Breast epithelium (tissue), 4 donors: ENCODE results near the gene CHD5. TPM values are rescaled to one million over a fixed set of nuclear protein-coding genes. Genes with fewer than 3 reads are reported as not detected.

Source experiments
- DNase-seq, 2 donors: peaks; one replicate each; pipeline ENCODE4 v3.0.0-alpha.2; 2019; ENCODE audit warnings: low spot score in 2 of 2
- H3K27ac ChIP-seq, 2 donors: fragments of 200-600 bp; sonication (generic) in 1 of 2; one replicate each; pipeline ENCODE4 v1.5.1; 2016 to 2019; ENCODE audit warnings: mild to moderate bottlenecking in 1 of 2
- H3K27me3 ChIP-seq, 2 donors: fragments of 200-600 bp; sonication (generic) in 1 of 2; one replicate each; pipeline versions ENCODE4 v1.5.1 to v1.6.0; 2017 to 2019; ENCODE audit warnings: control low read depth in 1 of 2, mild to moderate bottlenecking in 1 of 2
- H3K36me3 ChIP-seq: fragments of 200-600 bp; one replicate; pipeline ENCODE4 v1.5.1; 2019
- H3K4me1 ChIP-seq, 2 donors: fragments of 200-600 bp; sonication (generic); one replicate each; pipeline ENCODE4 v1.5.1; 2016 to 2019; ENCODE audit warnings: control low read depth in 1 of 2
- H3K4me3 ChIP-seq, 3 donors: fragments of 200-600 bp; sonication (generic); 1 replicate in 2 of 3; 2 replicates in 1 of 3; pipeline ENCODE4 v1.5.1; 2016 to 2019; ENCODE audit warnings: mild to moderate bottlenecking in 3 of 3, moderate library complexity in 2 of 3
- H3K9me3 ChIP-seq, 2 donors: fragments of 200-600 bp; sonication (generic) in 1 of 2; one replicate each; pipeline ENCODE4 v1.5.1; 2016 to 2019; ENCODE audit warnings: control low read depth in 1 of 2
- POLR2A ChIP-seq: fragments of 450-650 bp; IDR thresholded peaks from one replicate; pipeline ENCODE4 v1.6.1; 2016; ENCODE audit warnings: antibody characterized with exemption, mild to moderate bottlenecking, moderate library complexity
- POLR2AphosphoS5 ChIP-seq, 3 donors: sonication (generic); formaldehyde crosslinking; IDR thresholded peaks; one replicate each; pipeline ENCODE4 v1.6.1; 2017; ENCODE audit warnings: antibody characterized with exemption in 3 of 3
- intact Hi-C: fragments of 100-400 bp; cut with DNase I; formaldehyde crosslinking; loops from one replicate; pipeline ENCODE4 v1.15.1; 2023; ENCODE audit warnings: low total_unique reads
- total RNA-seq, 3 donors: library from RNA; depleted of rRNA; stranded (reverse); fragments of >200 nt; gene quantifications; one replicate each; pipeline ENCODE4 v1.1.0, GENCODE V29; 2016
- TF ChIP-seq, protein P1 (sequence below), 3 donors: fragments of 450-650 bp; IDR thresholded peaks; one replicate each; pipeline ENCODE4 v1.5.1; 2016 to 2017; ENCODE audit warnings: antibody characterized with exemption in 3 of 3, mild to moderate bottlenecking in 3 of 3, moderate library complexity in 3 of 3

CHD5 gene
- total RNA-seq, 3 donors from 2014 or later = under 0.01 to 0.33 (median 0.15) TPM

DNA sequence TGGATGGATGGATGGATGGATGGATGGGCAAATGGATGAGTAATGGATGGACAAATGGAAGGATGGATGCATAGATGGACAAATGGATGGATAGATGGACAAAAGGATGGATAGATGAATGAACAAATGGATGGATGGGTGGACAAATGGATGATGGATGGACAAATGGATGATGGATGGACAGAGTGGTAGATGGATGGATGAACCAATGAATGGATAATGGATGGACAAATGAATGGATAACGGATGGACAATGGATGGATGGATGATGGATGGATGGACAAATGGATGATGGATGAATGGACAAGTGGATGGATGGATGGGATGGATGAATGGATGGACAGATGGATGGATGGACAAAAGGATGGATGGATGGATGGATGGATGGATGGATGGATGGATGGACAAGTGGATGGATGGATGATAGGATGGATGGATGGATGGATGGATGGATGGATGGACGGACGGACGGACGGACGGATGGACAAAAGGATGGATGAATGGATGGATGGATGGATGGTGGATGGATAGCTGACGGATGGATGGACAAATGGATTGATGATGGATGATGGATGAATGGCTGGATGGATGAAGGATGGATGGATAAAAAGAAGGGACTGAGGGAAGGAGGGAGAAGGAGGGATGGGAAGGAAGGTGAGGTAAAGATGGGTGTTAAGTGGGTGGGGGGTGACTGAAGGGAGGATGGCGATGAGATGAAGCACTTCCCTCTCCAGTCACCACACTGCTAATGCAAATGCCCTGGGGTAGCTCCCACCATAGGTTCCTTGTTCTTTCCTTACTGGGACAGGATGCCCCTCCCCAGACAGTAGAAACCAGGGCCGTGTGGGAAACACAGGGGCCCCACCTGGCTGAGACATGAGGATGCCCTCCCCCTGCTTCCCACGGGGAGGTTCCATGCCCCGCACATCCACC, 29.8 kb downstream of the CHD5 start:
- H3K27me3 ChIP-seq = peaks cover 3 to 29% of the 10 kb centered on the region in 2 donors
- no peaks in the 10 kb centered on the region for H3K4me1 ChIP-seq
- DNase-seq = no peak
- no peaks in the 10 kb centered on the region for H3K9me3 ChIP-seq
- H3K4me3 ChIP-seq = no peak overlapping the region
- H3K27ac ChIP-seq = no peak overlapping the region
- H3K36me3 ChIP-seq = no peaks in the 10 kb centered on the region
- TF ChIP-seq POLR2AphosphoS5 (IDR thresholded peaks at IDR 0.05) (no peak), POLR2A (no peak)
- TF ChIP-seq, protein P1, sequence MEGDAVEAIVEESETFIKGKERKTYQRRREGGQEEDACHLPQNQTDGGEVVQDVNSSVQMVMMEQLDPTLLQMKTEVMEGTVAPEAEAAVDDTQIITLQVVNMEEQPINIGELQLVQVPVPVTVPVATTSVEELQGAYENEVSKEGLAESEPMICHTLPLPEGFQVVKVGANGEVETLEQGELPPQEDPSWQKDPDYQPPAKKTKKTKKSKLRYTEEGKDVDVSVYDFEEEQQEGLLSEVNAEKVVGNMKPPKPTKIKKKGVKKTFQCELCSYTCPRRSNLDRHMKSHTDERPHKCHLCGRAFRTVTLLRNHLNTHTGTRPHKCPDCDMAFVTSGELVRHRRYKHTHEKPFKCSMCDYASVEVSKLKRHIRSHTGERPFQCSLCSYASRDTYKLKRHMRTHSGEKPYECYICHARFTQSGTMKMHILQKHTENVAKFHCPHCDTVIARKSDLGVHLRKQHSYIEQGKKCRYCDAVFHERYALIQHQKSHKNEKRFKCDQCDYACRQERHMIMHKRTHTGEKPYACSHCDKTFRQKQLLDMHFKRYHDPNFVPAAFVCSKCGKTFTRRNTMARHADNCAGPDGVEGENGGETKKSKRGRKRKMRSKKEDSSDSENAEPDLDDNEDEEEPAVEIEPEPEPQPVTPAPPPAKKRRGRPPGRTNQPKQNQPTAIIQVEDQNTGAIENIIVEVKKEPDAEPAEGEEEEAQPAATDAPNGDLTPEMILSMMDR (IDR thresholded peaks at IDR 0.05) = no peak
- intact Hi-C loops = loop anchor here (5.0 kb wide), 1 partner anchor 417 kb away; no protein-coding TSS in a partner anchor

DNA sequence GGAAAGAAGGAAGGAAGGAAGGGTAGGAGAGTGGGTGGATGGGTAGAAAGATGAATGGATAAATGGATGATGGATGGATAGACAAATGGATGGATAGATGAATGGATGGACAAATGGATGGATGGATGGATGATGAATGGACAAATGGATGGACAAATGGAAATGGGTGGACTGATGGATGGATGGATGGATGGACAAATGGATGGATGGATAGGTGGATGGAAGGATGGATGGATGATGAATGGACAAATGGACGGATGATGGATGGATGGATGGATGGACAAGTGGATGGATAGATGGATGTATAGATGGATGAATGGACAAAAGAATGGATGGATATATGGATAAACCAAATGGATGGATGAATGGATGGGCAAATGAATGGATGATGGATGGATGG, 30.5 kb downstream of the CHD5 start:
- H3K36me3 ChIP-seq = no peaks in the 10 kb centered on the region
- H3K4me3 ChIP-seq = no peak overlapping the region
- DNase-seq = no peak
- H3K27me3 ChIP-seq = peaks cover 3 to 29% of the 10 kb centered on the region in 2 donors
- no peaks in the 10 kb centered on the region for H3K9me3 ChIP-seq
- intact Hi-C loops = no loop called here
- H3K4me1 ChIP-seq = no peaks in the 10 kb centered on the region
- no peak for TF ChIP-seq POLR2AphosphoS5 (IDR thresholded peaks at IDR 0.05)
- no peak for TF ChIP-seq POLR2A
- TF ChIP-seq, protein P1 (IDR thresholded peaks at IDR 0.05) = no peak
- no peak overlapping the region for H3K27ac ChIP-seq

DNA sequence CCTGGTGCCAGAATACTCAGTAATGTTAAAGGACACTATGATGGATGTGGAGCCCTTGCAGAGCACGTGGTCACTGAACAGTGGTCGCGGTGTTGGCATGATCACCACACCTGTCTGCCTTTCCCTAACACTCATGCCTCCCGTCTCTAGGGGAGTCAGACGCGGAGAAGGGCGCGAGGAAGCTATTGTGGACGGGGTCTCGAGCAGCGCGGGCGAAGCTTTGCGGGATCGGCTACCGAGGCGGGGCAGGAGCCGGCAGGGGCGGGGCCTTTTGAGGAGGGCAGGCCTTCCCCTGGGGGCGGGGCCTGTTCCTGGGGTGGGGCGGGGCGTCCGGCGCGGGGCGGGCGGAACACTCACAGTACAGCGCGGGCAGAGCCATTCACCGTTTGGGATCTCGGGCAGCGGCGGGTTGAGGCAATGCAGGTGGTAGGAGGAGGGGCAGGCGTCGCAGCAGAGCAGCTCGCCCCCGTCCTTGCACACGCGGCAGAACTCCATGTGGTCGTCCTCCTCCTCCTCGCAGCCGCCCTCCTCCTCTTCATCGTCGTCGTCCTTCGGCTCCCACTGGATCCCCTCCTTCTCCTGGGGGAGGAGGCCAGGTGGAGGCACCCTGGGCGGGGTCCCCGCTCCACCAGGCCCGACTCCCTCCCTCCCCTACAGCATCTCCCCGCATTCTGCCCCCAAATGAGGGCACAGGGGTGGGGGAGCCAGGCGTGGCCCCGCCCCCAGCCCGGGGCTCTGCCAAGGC, 31.5 kb downstream of the CHD5 start:
- DNase-seq = peak in 1 of 2 donors; percentile 19
- Histone ChIP-seq H3K9me3 (no peaks in the 10 kb centered on the region), H3K4me1 (no peaks in the 10 kb centered on the region), H3K27ac (no peak overlapping the region), H3K4me3 (peak overlapping the region in 2 of 3 donors; percentile 22 to 29), H3K36me3 (no peaks in the 10 kb centered on the region), H3K27me3 (peaks cover 3 to 29% of the 10 kb centered on the region in 2 donors)
- no peak for TF ChIP-seq POLR2AphosphoS5 (IDR thresholded peaks at IDR 0.05)
- no peak for TF ChIP-seq POLR2A
- TF ChIP-seq, protein P1 (IDR thresholded peaks at IDR 0.05) = no peak
- intact Hi-C loops = no loop called here

DNA sequence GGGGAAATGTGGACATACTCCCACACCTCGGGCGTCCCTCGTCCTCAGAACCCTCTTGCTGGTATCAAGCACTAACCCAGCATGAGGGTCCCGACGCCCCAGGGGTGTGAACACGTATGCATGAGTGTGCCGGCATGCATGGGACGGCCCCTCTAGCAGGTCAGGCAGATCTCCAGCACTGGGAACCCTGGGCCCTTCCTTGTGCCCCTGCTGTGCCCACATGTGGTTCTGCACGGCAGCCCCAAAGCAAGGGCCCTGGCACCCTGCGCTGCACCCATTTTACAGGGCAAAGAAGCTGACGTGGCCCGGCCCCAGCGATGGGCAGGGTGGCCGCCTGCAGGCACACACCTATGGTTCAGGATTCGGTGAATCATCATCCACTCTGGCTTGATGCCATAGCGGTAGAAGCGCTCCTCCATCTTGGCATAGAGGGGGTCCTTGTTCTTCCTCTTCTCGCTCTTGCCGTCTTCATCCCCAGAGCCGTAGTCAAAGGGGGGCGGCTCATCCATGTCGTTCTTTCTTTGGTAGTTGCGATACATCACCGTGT, 34.2 kb downstream of the CHD5 start:
- intact Hi-C loops = no loop called here
- DNase-seq = no peak
- Histone ChIP-seq H3K4me3 (no peak overlapping the region), H3K9me3 (no peaks in the 10 kb centered on the region), H3K27ac (no peak overlapping the region), H3K4me1 (no peaks in the 10 kb centered on the region), H3K36me3 (no peaks in the 10 kb centered on the region), H3K27me3 (peaks cover 3 to 29% of the 10 kb centered on the region in 2 donors)
- TF ChIP-seq, protein P1 (IDR thresholded peaks at IDR 0.05) = no peak
- TF ChIP-seq POLR2AphosphoS5 (IDR thresholded peaks at IDR 0.05) = no peak
- no peak for TF ChIP-seq POLR2A
